H9 (cell line): Measurements from ENCODE around the gene UQCC2. TPM values are rescaled to one million over a fixed set of nuclear protein-coding genes. Genes with fewer than 3 reads are reported as not detected.

Experiments used
- DNase-seq: peaks from one replicate; pipeline ENCODE4 v3.0.0-alpha.2; 2017
- H2AFZ ChIP-seq: one replicate; pipeline ENCODE4 v1.6.1; 2013; ENCODE audit warnings: mild to moderate bottlenecking, low read length, control low read depth, moderate library complexity
- H2AK5ac ChIP-seq: 2 replicates; pipeline ENCODE4 v1.6.1; 2013; ENCODE audit warnings: low read length, control low read depth, mixed read lengths; ENCODE audit not compliant: insufficient read length
- H2BK120ac ChIP-seq: one replicate; pipeline ENCODE4 v1.6.1; 2013; ENCODE audit warnings: low read depth, mild to moderate bottlenecking, low read length, control low read depth, inconsistent platforms; ENCODE audit not compliant: poor library complexity, severe bottlenecking
- H2BK12ac ChIP-seq: 2 replicates; pipeline ENCODE4 v1.6.1; 2013; ENCODE audit warnings: low read length, control low read depth, mixed read lengths, low read depth; ENCODE audit not compliant: insufficient read length
- H2BK15ac ChIP-seq: 2 replicates; pipeline ENCODE4 v1.6.1; 2013; ENCODE audit warnings: low read depth, low read length, control low read depth
- H2BK20ac ChIP-seq: one replicate; pipeline ENCODE4 v1.6.1; 2013; ENCODE audit warnings: low read depth, mild to moderate bottlenecking, low read length, control low read depth, inconsistent platforms; ENCODE audit not compliant: poor library complexity, severe bottlenecking
- H2BK5ac ChIP-seq: 2 replicates; pipeline ENCODE4 v1.6.1; 2013; ENCODE audit warnings: low read length, control low read depth, mixed read lengths; ENCODE audit not compliant: insufficient read length
- H3K14ac ChIP-seq: 2 replicates; pipeline ENCODE4 v1.6.1; 2013; ENCODE audit warnings: low read length, control low read depth; ENCODE audit not compliant: insufficient read depth
- H3K18ac ChIP-seq: 2 replicates; pipeline ENCODE4 v1.6.1; 2013; ENCODE audit warnings: low read depth, mild to moderate bottlenecking, mixed read lengths, low read length, control low read depth; ENCODE audit not compliant: insufficient read length
- H3K23ac ChIP-seq: 2 replicates; pipeline ENCODE4 v1.6.1; 2013; ENCODE audit warnings: low read length, control low read depth, mixed read lengths, low read depth; ENCODE audit not compliant: insufficient read length
- H3K23me2 ChIP-seq: 2 replicates; pipeline ENCODE4 v1.6.1; 2013; ENCODE audit warnings: low read depth, mild to moderate bottlenecking, mixed read lengths, low read length, control low read depth; ENCODE audit not compliant: insufficient read length, poor library complexity, severe bottlenecking
- H3K27ac ChIP-seq: 2 replicates; pipeline ENCODE4 v1.5.1; 2013; ENCODE audit warnings: low read length, control low read depth, mixed read lengths, low read depth; ENCODE audit not compliant: insufficient read length
- H3K27me3 ChIP-seq: 2 replicates; pipeline ENCODE4 v1.6.1; 2013; ENCODE audit warnings: low read length, control low read depth, inconsistent platforms; ENCODE audit not compliant: insufficient read depth
- H3K4ac ChIP-seq: 2 replicates; pipeline ENCODE4 v1.6.1; 2013; ENCODE audit warnings: low read depth, mild to moderate bottlenecking, control low read depth, inconsistent platforms, low read length, moderate library complexity
- H3K4me1 ChIP-seq: 2 replicates; pipeline ENCODE4 v1.6.1; 2013; ENCODE audit warnings: low read length, control low read depth, inconsistent platforms; ENCODE audit not compliant: insufficient read depth
- H3K4me2 ChIP-seq: 2 replicates; pipeline ENCODE4 v1.6.1; 2013; ENCODE audit warnings: low read length, control low read depth, mixed read lengths; ENCODE audit not compliant: insufficient read length, insufficient read depth
- H3K56ac ChIP-seq: 2 replicates; pipeline ENCODE4 v1.6.1; 2013; ENCODE audit warnings: low read depth, mild to moderate bottlenecking, mixed read lengths, low read length, control low read depth; ENCODE audit not compliant: insufficient read length
- H3K79me1 ChIP-seq: 2 replicates; pipeline ENCODE4 v1.6.1; 2013; ENCODE audit warnings: low read depth, mild to moderate bottlenecking, moderate library complexity, low read length, control low read depth, inconsistent platforms; ENCODE audit not compliant: insufficient read depth, poor library complexity, severe bottlenecking
- H3K79me2 ChIP-seq: 2 replicates; pipeline ENCODE4 v1.6.1; 2013; ENCODE audit warnings: low read length, control low read depth, inconsistent platforms; ENCODE audit not compliant: insufficient read depth
- H3K9ac ChIP-seq: 2 replicates; pipeline ENCODE4 v1.6.1; 2013; ENCODE audit warnings: low read length, control low read depth, mixed read lengths; ENCODE audit not compliant: insufficient read length; ENCODE audit errors: extremely low read depth
- H3K9me3 ChIP-seq: one replicate; pipeline ENCODE4 v1.6.1; 2013; ENCODE audit warnings: low read depth, low read length, inconsistent platforms; ENCODE audit not compliant: control insufficient read depth
- H3T11ph ChIP-seq: one replicate; pipeline ENCODE4 v1.6.1; 2013; ENCODE audit warnings: mild to moderate bottlenecking, low read length, control low read depth, inconsistent platforms
- H4K20me1 ChIP-seq: one replicate; pipeline ENCODE4 v1.6.1; 2013; ENCODE audit not compliant: control insufficient read depth, insufficient read length, insufficient read depth
- H4K5ac ChIP-seq: 2 replicates; pipeline ENCODE4 v1.6.1; 2013; ENCODE audit warnings: low read depth, mild to moderate bottlenecking, mixed read lengths, low read length, control low read depth; ENCODE audit not compliant: insufficient read length
- H4K8ac ChIP-seq: replicated peaks from 2 replicates; pipeline ENCODE4 v1.6.1; 2013; ENCODE audit warnings: low read length, control low read depth, mixed read lengths, low read depth; ENCODE audit not compliant: insufficient read length
- H4K91ac ChIP-seq: 2 replicates; pipeline ENCODE4 v1.6.1; 2013; ENCODE audit warnings: low read depth, mild to moderate bottlenecking, moderate library complexity, mixed read lengths, low read length, control low read depth; ENCODE audit not compliant: insufficient read length
- H3K27ac Mint-ChIP-seq, 3 experiments: 2 replicates in 2 of 3; 3 replicates in 1 of 3; pipeline ENCODE4 v1.8.0; 2020 to 2021; ENCODE audit warnings: mixed read lengths in 3 of 3, mild to moderate bottlenecking in 1 of 3, moderate library complexity in 1 of 3
- H3K27me3 Mint-ChIP-seq: 2 replicates; pipeline ENCODE4 v1.8.0; 2021; ENCODE audit warnings: low read depth, mild to moderate bottlenecking, moderate library complexity, mixed read lengths
- H3K36me3 Mint-ChIP-seq, 3 experiments: 2 replicates in 2 of 3; 3 replicates in 1 of 3; pipeline ENCODE4 v1.8.0; 2020 to 2021; ENCODE audit warnings: low read depth in 3 of 3, mixed read lengths in 3 of 3; ENCODE audit not compliant: insufficient read depth in 1 of 3
- H3K4me1 Mint-ChIP-seq, 2 experiments: 2 replicates each; pipeline ENCODE4 v1.8.0; 2020; ENCODE audit warnings: mixed read lengths in 2 of 2
- H3K4me3 Mint-ChIP-seq, 2 experiments: 2 replicates in 1 of 2; 3 replicates in 1 of 2; pipeline ENCODE4 v1.8.0; 2020 to 2021; ENCODE audit warnings: mild to moderate bottlenecking in 2 of 2, mixed read lengths in 2 of 2, moderate library complexity in 1 of 2
- H3K9me3 Mint-ChIP-seq, 2 experiments: 2 replicates in 1 of 2; 3 replicates in 1 of 2; pipeline ENCODE4 v1.8.0; 2020; ENCODE audit warnings: mild to moderate bottlenecking in 2 of 2, mixed read lengths in 2 of 2, moderate library complexity in 1 of 2
- CTCF ChIP-seq: fragments of 200-600 bp; sonication (generic); conservative IDR thresholded peaks from 3 replicates; pipeline ENCODE4 v1.8.0; 2021; ENCODE audit warnings: antibody characterized with exemption, mild to moderate bottlenecking
- WGBS: extraction: QIAGEN DNeasy Blood & Tissue Kit; methylation state at CpG from one replicate; pipeline ENCODE4 v1.1.7; 2013; ENCODE audit warnings: missing lambda C conversion rate, low lambda C conversion rate, mixed read lengths; ENCODE audit not compliant: insufficient read length; ENCODE audit errors: extremely low coverage; 5-methylcytosine and 5-hydroxymethylcytosine counted together
- total RNA-seq: library from RNA; stranded (reverse); gene quantifications from 2 replicates; pipeline ENCODE4 v1.2.1, GENCODE V29; 2021

The UQCC2 gene
- total RNA-seq, 1 experiment from 2014 or later, result 140 TPM

GRCh38 chr6:33670086-33670660, 41.3 kb downstream of the UQCC2 start:
- H3K23ac ChIP-seq, result no peak overlapping the region
- H2BK20ac ChIP-seq, result no peak overlapping the region
- no peak for TF ChIP-seq CTCF
- H2AK5ac ChIP-seq, result no peak overlapping the region
- no peak overlapping the region for H3K4ac ChIP-seq
- no peaks in the 10 kb centered on the region for H4K20me1 ChIP-seq
- no peak overlapping the region for H3K18ac ChIP-seq
- H3K27me3 ChIP-seq, result no peaks in the 10 kb centered on the region
- Mint-ChIP-seq H3K4me3 (no peak overlapping the region; a peak in 1 of 5 replicates), H3K9me3 (no peaks in the 10 kb centered on the region; a peak in 1 of 5 replicates), H3K27ac (no peak overlapping the region), H3K36me3 (peaks cover 27 to 74% (median 52%) of the 10 kb centered on the region in 3 experiments; a peak in 6 of 7 replicates), H3K27me3 (no peaks in the 10 kb centered on the region; the same call in 1 of the 2 replicates), H3K4me1 (peaks cover 0 to 11% of the 10 kb centered on the region in 2 experiments; a peak in 2 of 4 replicates)
- no peak overlapping the region for H3K14ac ChIP-seq
- H3K9me3 ChIP-seq, result no peaks in the 10 kb centered on the region
- no peaks in the 10 kb centered on the region for H3K79me2 ChIP-seq
- H4K8ac ChIP-seq, result no peak overlapping the region
- H2BK12ac ChIP-seq, result no peak overlapping the region
- H2AFZ ChIP-seq, result no peak overlapping the region
- H3K23me2 ChIP-seq, result no peaks in the 10 kb centered on the region
- H3K79me1 ChIP-seq, result no peaks in the 10 kb centered on the region
- H3K9ac ChIP-seq, result no peak overlapping the region
- no peak overlapping the region for H3K56ac ChIP-seq
- no peak overlapping the region for H2BK120ac ChIP-seq
- H4K91ac ChIP-seq, result no peak overlapping the region
- no peak overlapping the region for H4K5ac ChIP-seq
- H3K4me2 ChIP-seq, result no peak overlapping the region
- WGBS, result no CpG with 5 or more reads among the region's 21 CpGs
- no peak overlapping the region for H2BK5ac ChIP-seq
- no peak overlapping the region for H3K27ac ChIP-seq
- H2BK15ac ChIP-seq, result no peak overlapping the region
- no peak for DNase-seq
- no peak overlapping the region for H3T11ph ChIP-seq
- no peaks in the 10 kb centered on the region for H3K4me1 ChIP-seq
